ENCODE data around the gene HCRTR1. TPM values are rescaled to one million over a fixed set of nuclear protein-coding genes. Genes with fewer than 3 reads are reported as not detected.

The HCRTR1 gene
- total and polyA plus RNA-seq, 2 donors (not counting 1 experiment from before 2014, with no cell fraction given): not detected

GRCh38 chr1:31667065-31667785, 49.7 kb downstream of the HCRTR1 start:
- no peak for DNase-seq (ENCODE audit: low read depth in 2 of 2)
- Histone ChIP-seq H4K20me1 (ENCODE audit: control insufficient read depth, extremely low read depth, insufficient read depth, low read length) (no peaks in the 10 kb centered on the region), H2AFZ (ENCODE audit: low read length) (no peak overlapping the region), H3K27me3 (ENCODE audit: control insufficient read depth, insufficient read depth, low read length) (no peaks in the 10 kb centered on the region), H3K79me2 (ENCODE audit: control insufficient read depth, insufficient read depth, low read length) (no peaks in the 10 kb centered on the region), H3K9ac (ENCODE audit: insufficient read depth, low read length) (no peak overlapping the region), H3K4me2 (ENCODE audit: extremely low read depth, insufficient read depth, low read length) (peak overlapping the region; percentile 33), H3K9me3 (ENCODE audit: control insufficient read depth, insufficient read depth, low read depth, low read length) (no peaks in the 10 kb centered on the region), H3K4me3 (replicated peaks in 1 of 4; ENCODE audit: control extremely low read depth in 1 of 4, insufficient read depth in 1 of 4, low read depth in 3 of 4, low read length in 4 of 4) (no peak overlapping the region), H3K36me3 (ENCODE audit: control insufficient read depth, insufficient read depth, low read length) (peaks cover 23% of the 10 kb centered on the region), H3K4me1 (ENCODE audit: control insufficient read depth, extremely low read depth, insufficient read depth, low read length) (peaks cover 12% of the 10 kb centered on the region), H3K27ac (ENCODE audit: insufficient read depth, low read length) (no peak overlapping the region)
- no peak for TF ChIP-seq EZH2 (IDR thresholded peaks at IDR 0.05; ENCODE audit: low read length, missing control alignments)
- TF ChIP-seq CTCF (conservative IDR thresholded peaks at IDR 0.05 in 1 of 2, IDR thresholded peaks at IDR 0.05 in 1 of 2; ENCODE audit: low read depth in 1 of 2, low read length in 2 of 2): no peak

DNA sequence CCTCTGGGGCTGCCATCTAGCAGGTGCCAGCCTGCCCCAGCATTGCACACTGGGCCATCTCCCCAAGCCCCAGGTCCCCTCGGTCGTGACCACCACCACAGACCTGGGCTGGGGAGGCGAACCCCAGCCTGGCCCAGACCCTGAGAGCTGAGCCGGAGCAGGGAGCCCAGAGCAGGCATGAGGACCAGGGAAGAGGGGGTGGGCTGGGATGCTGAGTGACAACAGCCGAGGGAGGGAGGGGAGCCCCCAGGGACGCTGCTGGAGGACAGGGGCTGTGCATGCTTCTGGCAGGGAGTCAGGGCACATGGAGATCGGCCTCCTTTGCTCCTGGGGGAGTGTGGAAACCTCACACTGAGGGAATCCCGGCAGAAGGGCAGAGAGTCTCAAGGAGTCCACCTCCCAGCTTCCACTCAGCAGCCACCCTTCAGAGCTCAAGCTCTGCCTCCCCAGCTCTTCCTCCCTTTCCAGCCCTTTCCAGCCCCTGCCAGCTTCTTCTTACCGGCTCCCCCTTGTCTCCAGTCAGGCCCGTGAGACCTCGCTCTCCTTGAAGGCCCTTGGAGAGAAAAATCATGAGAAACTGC, 50.9 kb downstream of the HCRTR1 start:
- no peak for TF ChIP-seq CTCF (conservative IDR thresholded peaks at IDR 0.05 in 1 of 2, IDR thresholded peaks at IDR 0.05 in 1 of 2; ENCODE audit: low read depth in 1 of 2, low read length in 2 of 2)
- TF ChIP-seq EZH2 (IDR thresholded peaks at IDR 0.05; ENCODE audit: low read length, missing control alignments): no peak
- H3K4me2 ChIP-seq (ENCODE audit: extremely low read depth, insufficient read depth, low read length): no peak overlapping the region
- no peaks in the 10 kb centered on the region for H3K9me3 ChIP-seq (ENCODE audit: control insufficient read depth, insufficient read depth, low read depth, low read length)
- H3K27me3 ChIP-seq (ENCODE audit: control insufficient read depth, insufficient read depth, low read length): no peaks in the 10 kb centered on the region
- DNase-seq (ENCODE audit: low read depth in 2 of 2): no peak
- H2AFZ ChIP-seq (ENCODE audit: low read length): no peak overlapping the region
- H3K4me1 ChIP-seq (ENCODE audit: control insufficient read depth, extremely low read depth, insufficient read depth, low read length): peaks cover 12% of the 10 kb centered on the region
- H3K27ac ChIP-seq (ENCODE audit: insufficient read depth, low read length): no peak overlapping the region
- H3K79me2 ChIP-seq (ENCODE audit: control insufficient read depth, insufficient read depth, low read length): no peaks in the 10 kb centered on the region
- H3K4me3 ChIP-seq (replicated peaks in 1 of 4; ENCODE audit: control extremely low read depth in 1 of 4, insufficient read depth in 1 of 4, low read depth in 3 of 4, low read length in 4 of 4): no peak overlapping the region
- no peak overlapping the region for H3K9ac ChIP-seq (ENCODE audit: insufficient read depth, low read length)
- peaks cover 21% of the 10 kb centered on the region for H3K36me3 ChIP-seq (ENCODE audit: control insufficient read depth, insufficient read depth, low read length)
- no peaks in the 10 kb centered on the region for H4K20me1 ChIP-seq (ENCODE audit: control insufficient read depth, extremely low read depth, insufficient read depth, low read length)

DNA sequence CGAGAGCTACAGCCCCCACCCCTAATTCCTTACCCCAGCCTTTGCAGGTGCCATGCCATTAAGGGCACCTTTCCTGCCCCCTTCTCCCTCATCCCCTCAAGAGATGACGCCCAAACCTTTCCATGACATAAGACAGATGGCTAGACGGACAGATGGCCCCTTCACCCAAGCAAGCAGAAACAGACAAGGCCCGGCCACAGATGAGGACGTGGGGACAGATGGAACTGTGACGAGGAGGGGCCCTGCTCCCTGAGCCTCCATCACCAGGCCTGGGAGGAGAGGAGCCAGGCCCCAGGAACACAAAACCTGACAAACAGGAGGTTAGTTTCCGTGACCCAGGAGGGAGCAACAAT, 51.9 kb downstream of the HCRTR1 start:
- TF ChIP-seq CTCF (conservative IDR thresholded peaks at IDR 0.05 in 1 of 2, IDR thresholded peaks at IDR 0.05 in 1 of 2; ENCODE audit: low read depth in 1 of 2, low read length in 2 of 2) (no peak), EZH2 (IDR thresholded peaks at IDR 0.05; ENCODE audit: low read length, missing control alignments) (no peak)
- no peak overlapping the region for H2AFZ ChIP-seq (ENCODE audit: low read length)
- no peak overlapping the region for H3K4me2 ChIP-seq (ENCODE audit: extremely low read depth, insufficient read depth, low read length)

More for the DNA sequence above, 51.9 kb downstream of the HCRTR1 start:
- Histone ChIP-seq H3K4me3 (replicated peaks in 1 of 4; ENCODE audit: control extremely low read depth in 1 of 4, insufficient read depth in 1 of 4, low read depth in 3 of 4, low read length in 4 of 4) (no peak overlapping the region), H3K79me2 (ENCODE audit: control insufficient read depth, insufficient read depth, low read length) (no peaks in the 10 kb centered on the region), H4K20me1 (ENCODE audit: control insufficient read depth, extremely low read depth, insufficient read depth, low read length) (no peaks in the 10 kb centered on the region), H3K27me3 (ENCODE audit: control insufficient read depth, insufficient read depth, low read length) (no peaks in the 10 kb centered on the region), H3K36me3 (ENCODE audit: control insufficient read depth, insufficient read depth, low read length) (peaks cover 23% of the 10 kb centered on the region), H3K9me3 (ENCODE audit: control insufficient read depth, insufficient read depth, low read depth, low read length) (no peaks in the 10 kb centered on the region), H3K9ac (ENCODE audit: insufficient read depth, low read length) (no peak overlapping the region), H3K4me1 (ENCODE audit: control insufficient read depth, extremely low read depth, insufficient read depth, low read length) (peaks cover 12% of the 10 kb centered on the region), H3K27ac (ENCODE audit: insufficient read depth, low read length) (no peak overlapping the region)
- DNase-seq (ENCODE audit: low read depth in 2 of 2): no peak

Data from fibroblast of lung (primary cell).